ENCODE measurements around the gene PCDH18.

The PCDH18 gene

DNA sequence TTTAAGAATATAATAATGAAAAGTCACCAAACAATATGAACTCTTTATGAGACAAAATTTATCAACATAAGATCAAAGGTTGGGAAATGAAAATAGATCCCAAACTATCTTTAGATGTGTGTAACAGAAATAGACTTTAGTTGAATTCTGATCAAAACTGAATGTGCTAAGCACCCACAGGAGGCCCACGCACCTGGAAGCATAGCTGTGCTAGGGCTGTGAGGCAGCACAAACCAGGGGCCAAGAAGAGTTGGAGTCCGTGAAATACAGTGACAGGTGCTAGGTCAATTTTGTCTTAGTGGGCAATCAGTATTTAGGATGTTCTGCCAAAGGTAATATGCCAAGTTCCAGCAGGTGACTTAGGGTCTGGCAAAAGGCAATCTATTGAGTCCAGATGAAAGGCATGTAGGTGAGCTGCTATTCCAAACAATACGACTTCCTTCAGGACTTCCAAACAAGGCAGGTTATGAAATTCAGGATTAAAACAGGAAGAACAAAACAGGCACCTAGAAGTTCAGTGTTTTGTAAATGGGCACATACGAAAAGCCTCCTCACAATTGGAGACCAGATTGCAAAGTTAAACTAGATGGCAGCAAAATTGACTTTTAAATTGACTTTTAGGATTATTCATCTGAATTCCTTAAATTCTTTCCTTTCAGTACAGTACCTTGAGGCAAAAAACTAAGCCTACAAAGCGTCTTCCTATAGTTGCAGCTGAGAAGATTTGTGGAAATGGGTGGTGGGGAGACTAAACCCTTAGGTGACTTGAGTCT is 4.7 kb upstream of the PCDH18 start:
- TF ChIP-seq, protein P1, sequence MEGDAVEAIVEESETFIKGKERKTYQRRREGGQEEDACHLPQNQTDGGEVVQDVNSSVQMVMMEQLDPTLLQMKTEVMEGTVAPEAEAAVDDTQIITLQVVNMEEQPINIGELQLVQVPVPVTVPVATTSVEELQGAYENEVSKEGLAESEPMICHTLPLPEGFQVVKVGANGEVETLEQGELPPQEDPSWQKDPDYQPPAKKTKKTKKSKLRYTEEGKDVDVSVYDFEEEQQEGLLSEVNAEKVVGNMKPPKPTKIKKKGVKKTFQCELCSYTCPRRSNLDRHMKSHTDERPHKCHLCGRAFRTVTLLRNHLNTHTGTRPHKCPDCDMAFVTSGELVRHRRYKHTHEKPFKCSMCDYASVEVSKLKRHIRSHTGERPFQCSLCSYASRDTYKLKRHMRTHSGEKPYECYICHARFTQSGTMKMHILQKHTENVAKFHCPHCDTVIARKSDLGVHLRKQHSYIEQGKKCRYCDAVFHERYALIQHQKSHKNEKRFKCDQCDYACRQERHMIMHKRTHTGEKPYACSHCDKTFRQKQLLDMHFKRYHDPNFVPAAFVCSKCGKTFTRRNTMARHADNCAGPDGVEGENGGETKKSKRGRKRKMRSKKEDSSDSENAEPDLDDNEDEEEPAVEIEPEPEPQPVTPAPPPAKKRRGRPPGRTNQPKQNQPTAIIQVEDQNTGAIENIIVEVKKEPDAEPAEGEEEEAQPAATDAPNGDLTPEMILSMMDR (IDR thresholded peaks at IDR 0.05; ENCODE audit: extremely low read depth, missing control alignments): no peak
- DNase-seq (ENCODE audit: low spot score): no peak

DNA sequence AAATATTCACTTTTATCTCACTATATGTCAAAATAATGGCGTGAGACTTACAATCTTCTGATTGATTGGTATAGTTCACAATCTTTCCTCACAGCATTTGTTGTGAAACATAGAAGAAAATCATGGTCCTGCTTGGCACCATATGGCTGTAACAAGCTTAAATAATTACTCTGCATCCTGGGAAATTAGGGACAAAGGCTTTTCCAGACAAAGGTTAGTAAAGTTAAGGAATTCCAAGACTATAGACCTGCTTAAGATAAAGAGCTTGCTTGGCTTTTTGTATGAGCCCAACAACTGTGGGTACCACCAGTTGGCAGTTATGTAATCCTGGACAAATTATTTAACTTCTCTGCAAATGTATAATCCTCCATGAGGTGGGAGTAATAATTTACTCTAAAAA is 3.4 kb upstream of the PCDH18 start:
- TF ChIP-seq, protein P1 (IDR thresholded peaks at IDR 0.05; ENCODE audit: extremely low read depth, missing control alignments): no peak
- no peak for DNase-seq (ENCODE audit: low spot score)

DNA sequence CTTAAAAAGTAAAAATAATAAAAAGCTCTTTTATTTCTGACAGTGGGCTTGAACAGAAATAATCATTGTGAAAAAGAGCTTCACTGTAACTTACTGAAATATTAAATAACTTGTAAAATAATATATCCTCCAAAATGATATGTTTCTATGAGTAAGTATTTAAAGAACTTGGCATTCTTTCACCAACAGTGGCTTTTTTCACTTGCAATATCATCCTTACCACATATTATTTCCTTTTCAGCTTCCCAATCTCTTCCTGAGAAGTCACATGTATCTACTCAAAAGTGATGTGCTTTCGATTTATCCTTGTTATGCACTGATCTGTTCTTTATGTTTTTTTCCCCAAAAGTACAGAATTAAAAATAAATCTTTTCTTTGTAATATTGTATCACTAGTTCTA is 2.2 kb upstream of the PCDH18 start:
- DNase-seq (ENCODE audit: low spot score): no peak
- TF ChIP-seq, protein P1 (IDR thresholded peaks at IDR 0.05; ENCODE audit: extremely low read depth, missing control alignments): no peak

DNA sequence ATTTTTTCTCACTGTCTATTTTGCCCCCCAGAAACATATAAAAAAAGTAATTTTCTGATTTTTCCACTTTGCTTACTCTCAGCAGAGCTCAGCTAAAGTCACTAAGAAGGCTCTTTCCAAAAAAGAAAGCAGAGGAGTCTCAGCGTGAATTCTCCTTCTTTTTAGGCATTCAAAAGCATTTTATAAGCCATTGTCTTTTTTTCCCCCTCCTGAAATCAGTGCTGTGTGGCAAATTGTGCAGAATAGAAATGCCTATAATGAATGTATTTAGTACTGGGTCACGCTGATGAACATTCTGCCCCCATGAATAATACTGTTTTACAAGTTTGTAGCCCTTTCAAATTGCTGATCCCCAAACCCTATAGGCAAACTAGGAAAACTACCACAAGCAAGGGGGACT is 1.6 kb upstream of the PCDH18 start:
- TF ChIP-seq, protein P1 (IDR thresholded peaks at IDR 0.05; ENCODE audit: extremely low read depth, missing control alignments): no peak
- no peak for DNase-seq (ENCODE audit: low spot score)

DNA sequence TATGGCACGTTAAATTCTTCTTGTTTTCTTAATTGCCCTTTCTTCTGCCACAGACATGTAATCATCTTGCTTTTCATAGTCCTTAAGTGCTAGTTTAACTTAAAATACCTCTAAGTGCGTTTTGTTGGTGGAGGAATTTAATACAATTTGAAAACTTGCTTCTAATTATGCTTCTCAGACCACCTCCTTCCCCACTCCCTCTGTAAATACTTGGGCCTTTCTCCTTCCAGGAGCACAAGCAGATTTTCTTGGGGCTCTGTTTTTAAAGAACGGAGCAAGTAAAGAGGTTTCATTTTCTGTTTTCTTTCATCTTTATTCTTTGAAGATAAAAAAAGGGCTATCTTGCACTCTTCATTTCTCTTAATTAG is 559 bp upstream of the PCDH18 start:
- TF ChIP-seq, protein P1 (IDR thresholded peaks at IDR 0.05; ENCODE audit: extremely low read depth, missing control alignments): no peak
- peak; percentile 8 for DNase-seq (ENCODE audit: low spot score)

DNA sequence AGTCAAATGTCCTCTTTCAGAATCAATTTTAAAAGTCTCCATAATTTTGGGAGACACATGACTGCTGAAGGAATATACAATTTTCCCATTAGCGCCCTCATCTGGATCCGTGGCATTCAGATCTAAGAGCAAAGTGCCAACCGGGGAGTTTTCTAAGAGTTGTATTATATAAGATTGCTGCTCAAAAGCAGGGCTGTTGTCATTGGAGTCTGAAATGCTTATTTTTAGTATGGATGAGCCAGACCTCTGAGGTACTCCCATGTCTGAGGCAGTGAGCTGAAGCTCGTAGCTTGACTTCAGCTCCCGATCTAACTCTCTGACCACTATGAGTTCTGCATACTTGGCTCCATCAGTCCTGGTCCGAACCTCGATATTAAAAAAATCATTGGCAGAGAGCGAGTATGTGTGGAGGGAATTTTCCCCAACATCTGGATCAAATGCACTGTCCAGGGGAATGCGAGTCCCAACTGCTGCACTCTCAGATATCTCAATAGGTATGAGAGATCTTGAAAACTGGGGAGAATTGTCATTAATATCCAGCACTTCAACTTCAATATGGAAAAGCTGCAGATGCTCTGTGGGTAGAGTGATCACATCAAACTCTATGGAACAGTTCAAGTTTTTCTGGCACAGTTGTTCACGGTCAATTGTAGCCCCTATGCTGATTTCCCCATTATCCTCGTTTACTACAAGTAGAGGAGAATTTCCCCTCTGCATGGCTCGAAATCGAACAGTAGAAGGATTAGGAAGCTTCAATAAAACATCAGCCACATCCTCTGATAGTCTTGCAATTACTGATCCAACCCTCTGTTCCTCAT is 917 bp downstream of the PCDH18 start:
- no peak for DNase-seq (ENCODE audit: low spot score)
- TF ChIP-seq, protein P1 (IDR thresholded peaks at IDR 0.05; ENCODE audit: extremely low read depth, missing control alignments): no peak

DNA sequence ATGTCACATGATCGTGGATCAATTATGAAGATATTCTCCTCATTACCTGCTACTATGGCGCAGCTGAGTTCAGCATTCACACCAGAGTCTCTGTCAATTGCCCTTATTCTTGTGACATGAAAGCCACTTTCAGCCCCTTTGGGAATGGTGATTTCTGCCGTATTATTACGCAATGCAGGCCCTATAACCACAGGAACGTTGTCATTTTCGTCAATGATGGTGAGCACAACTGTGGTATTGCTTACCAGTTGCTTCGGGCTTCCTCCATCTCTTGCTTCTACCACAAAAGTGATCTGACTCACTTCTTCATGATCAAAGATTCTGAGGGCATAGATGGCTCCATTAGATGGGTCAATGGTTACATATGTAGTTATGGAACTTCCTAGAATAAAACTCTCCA is 2.1 kb downstream of the PCDH18 start:
- TF ChIP-seq, protein P1 (IDR thresholded peaks at IDR 0.05; ENCODE audit: extremely low read depth, missing control alignments): no peak
- DNase-seq (ENCODE audit: low spot score): no peak
